Measurements from ENCODE around the gene DISC1. TPM values are rescaled to one million over a fixed set of nuclear protein-coding genes. Genes with fewer than 3 reads are reported as not detected.

DISC1 gene
- total RNA-seq, 2 donors from 2014 or later: 4.0 to 8.8 TPM

DNA sequence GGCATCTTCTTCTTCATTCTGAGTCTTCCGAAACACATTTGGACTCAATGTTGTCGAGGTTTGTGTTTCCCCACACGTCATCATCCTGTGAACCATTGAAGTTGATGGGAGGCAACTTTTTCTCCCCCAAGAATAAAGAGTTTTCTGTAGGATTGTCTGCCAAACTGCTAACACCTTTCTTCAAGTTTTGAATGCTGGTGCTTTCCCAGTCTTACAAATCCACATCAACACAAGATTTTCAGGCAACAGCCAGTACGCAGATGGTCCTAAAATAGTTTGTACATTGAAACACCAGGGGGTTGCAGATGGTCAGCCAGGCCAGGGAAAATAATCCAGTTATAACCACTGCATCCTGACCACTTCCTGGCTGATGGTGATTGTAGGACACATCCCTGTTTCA, 187.9 kb downstream of the DISC1 start:
- no peaks in the 10 kb centered on the region for H3K36me3 Mint-ChIP-seq
- DNase-seq (ENCODE audit: low spot score): no peak
- no peak overlapping the region for H3K27ac Mint-ChIP-seq
- H3K4me3 Mint-ChIP-seq: no peak overlapping the region
- no peak for ATAC-seq
- H3K9me3 Mint-ChIP-seq: no peaks in the 10 kb centered on the region
- no peaks in the 10 kb centered on the region for H3K4me1 Mint-ChIP-seq (ENCODE audit: low read depth in 2 of 2)
- no peaks in the 10 kb centered on the region for H3K27me3 Mint-ChIP-seq

DNA sequence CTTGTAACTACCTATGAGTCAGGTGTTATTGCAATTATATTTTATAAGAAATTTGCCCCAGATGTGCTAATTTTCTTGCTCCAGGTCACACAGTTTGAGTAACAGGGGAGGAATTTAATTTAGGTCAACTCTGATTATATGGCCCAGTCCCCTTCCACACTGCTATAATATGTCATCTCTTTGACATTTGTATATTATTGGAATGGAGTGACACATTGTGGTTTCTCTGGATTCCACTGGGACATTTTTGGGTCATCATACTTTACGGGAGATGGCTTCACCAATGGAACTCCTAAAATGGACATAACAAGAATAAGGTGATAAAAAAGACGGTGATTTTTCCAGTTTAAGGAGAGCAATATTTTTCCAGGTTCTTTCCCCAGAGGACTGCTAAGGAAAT, 191.2 kb downstream of the DISC1 start:
- Mint-ChIP-seq H3K4me3 (no peak overlapping the region), H3K27me3 (no peaks in the 10 kb centered on the region), H3K4me1 (ENCODE audit: low read depth in 2 of 2) (no peaks in the 10 kb centered on the region), H3K27ac (no peak overlapping the region), H3K9me3 (no peaks in the 10 kb centered on the region), H3K36me3 (no peaks in the 10 kb centered on the region)
- ATAC-seq (no peak), DNase-seq (ENCODE audit: low spot score) (no peak)

DNA sequence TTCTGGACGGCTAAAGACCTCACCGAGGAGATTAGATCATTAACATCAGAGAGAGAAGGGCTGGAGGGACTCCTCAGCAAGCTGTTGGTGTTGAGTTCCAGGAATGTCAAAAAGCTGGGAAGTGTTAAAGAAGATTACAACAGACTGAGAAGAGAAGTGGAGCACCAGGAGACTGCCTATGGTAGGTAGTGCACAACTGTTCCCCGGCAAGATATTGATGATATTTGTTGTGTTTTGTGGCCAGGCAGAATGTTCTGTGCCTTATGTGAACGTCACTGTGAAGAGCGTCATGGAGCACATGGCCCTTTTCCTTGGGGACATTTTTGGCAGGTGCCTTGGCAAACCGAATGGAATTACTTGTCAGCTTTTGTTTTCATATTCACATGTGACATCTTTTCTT, 191.7 kb downstream of the DISC1 start:
- DNase-seq (ENCODE audit: low spot score) (no peak), ATAC-seq (no peak)
- H3K27me3 Mint-ChIP-seq: no peaks in the 10 kb centered on the region
- H3K9me3 Mint-ChIP-seq: no peaks in the 10 kb centered on the region
- no peaks in the 10 kb centered on the region for H3K4me1 Mint-ChIP-seq (ENCODE audit: low read depth in 2 of 2)
- no peaks in the 10 kb centered on the region for H3K36me3 Mint-ChIP-seq
- no peak overlapping the region for H3K4me3 Mint-ChIP-seq
- H3K27ac Mint-ChIP-seq: no peak overlapping the region

DNA sequence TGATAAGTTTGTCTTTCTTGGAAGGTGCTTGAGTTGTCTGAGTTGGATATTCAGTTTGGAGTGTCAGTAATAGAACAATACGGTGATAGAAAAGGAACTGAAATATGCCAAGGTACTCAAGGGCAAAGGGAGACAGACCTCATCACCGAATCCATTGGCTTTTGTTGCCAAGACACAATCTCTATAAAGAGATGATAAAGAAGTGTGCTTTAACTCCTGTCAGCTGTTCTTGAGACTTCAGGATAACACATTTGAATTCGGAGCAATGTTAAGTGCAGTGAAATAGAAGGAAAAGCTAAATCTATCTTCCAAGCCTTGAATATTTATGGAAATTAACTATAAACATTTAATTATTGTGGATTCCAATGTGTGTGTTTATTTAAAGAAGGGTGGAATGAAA, 194.7 kb downstream of the DISC1 start:
- ATAC-seq: no peak

DNA sequence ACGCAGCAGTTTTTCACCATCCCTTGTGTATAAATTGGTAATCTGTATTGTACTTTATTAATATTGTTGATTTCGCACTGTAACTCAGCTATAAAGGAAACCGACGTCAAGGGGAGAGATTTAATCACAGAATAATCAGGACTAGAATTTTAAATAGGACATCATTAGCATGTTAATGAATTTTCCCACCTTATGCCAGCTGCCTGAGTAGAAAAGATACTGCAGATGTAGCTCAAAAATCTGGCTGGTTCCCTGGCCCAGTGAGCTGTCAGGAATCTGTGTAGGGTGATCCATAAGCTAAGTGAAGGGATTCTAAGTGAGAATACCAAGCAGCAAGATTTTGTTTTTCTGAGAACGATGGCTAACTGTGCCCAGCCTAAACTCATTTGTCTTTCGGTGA, 195.5 kb downstream of the DISC1 start:
- ATAC-seq (no peak), DNase-seq (ENCODE audit: low spot score) (no peak)
- Mint-ChIP-seq H3K36me3 (no peaks in the 10 kb centered on the region), H3K4me1 (ENCODE audit: low read depth in 2 of 2) (no peaks in the 10 kb centered on the region), H3K27me3 (no peaks in the 10 kb centered on the region), H3K4me3 (no peak overlapping the region), H3K27ac (no peak overlapping the region), H3K9me3 (no peaks in the 10 kb centered on the region)

More for the DNA sequence above, 194.7 kb downstream of the DISC1 start:
- Mint-ChIP-seq H3K9me3 (no peaks in the 10 kb centered on the region), H3K4me1 (ENCODE audit: low read depth in 2 of 2) (no peaks in the 10 kb centered on the region), H3K4me3 (no peak overlapping the region), H3K27ac (no peak overlapping the region), H3K27me3 (no peaks in the 10 kb centered on the region), H3K36me3 (no peaks in the 10 kb centered on the region)
- no peak for DNase-seq (ENCODE audit: low spot score)

DNA sequence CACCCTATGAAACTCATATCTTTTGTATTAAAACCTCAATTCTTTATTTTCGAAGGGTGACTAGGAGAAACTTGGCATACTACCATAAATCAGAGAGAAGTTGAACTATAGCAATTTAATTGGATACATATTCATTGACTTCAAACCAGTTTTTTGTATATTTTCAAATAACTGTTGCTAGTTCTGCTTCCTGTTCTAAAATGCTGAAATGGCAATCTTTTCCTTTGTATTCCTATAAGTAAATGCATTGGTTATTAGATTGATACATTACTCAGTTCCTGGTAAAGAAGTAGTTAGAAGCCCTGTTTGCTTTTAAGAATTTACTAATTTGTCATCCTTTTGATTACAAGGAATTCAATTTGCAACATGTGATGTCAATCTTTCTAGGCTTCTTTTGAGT, 200.0 kb downstream of the DISC1 start:
- H3K9me3 Mint-ChIP-seq: no peaks in the 10 kb centered on the region
- no peak overlapping the region for H3K27ac Mint-ChIP-seq
- DNase-seq (ENCODE audit: low spot score) (no peak), ATAC-seq (no peak)
- no peaks in the 10 kb centered on the region for H3K27me3 Mint-ChIP-seq
- H3K4me3 Mint-ChIP-seq: no peak overlapping the region
- H3K4me1 Mint-ChIP-seq (ENCODE audit: low read depth in 2 of 2): no peaks in the 10 kb centered on the region
- H3K36me3 Mint-ChIP-seq: no peaks in the 10 kb centered on the region

DNA sequence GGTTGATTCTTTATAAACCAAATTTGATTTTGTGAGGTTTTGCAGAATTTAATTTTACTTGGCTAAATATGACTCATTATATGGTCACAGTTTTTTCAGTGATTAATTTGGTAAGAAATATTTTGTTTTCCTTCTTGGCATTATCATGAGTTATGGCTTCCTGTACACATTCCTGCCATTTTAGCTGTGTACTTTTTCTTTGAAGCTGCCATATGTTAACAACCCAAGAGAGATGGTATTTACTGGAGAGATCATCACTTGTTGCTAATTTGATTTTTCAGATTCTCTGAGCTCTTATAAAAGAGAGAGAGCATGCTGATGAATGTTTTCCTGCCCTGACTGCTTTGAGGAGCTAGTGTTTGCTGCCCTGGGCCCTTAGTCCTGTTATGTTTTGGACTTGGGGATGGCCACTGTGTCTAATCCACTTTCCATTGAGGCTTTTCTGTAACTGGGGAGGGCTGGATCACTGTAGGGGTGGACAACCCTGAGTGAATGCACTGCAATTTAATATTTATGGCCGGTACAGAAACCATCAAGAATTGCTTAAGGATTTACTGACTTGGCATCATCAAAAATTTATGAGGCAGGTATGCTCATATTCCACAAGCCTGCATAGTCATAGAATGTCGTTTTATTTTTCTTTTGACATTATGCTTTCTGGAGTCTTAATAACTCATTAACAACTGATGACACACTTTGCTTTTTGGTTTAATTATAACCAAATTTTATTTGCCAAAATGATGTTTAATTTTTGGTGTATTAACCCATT, 200.9 kb downstream of the DISC1 start:
- Mint-ChIP-seq H3K9me3 (no peaks in the 10 kb centered on the region), H3K4me3 (no peak overlapping the region), H3K4me1 (ENCODE audit: low read depth in 2 of 2) (no peaks in the 10 kb centered on the region), H3K27me3 (no peaks in the 10 kb centered on the region), H3K27ac (no peak overlapping the region), H3K36me3 (no peaks in the 10 kb centered on the region)
- DNase-seq (ENCODE audit: low spot score) (no peak), ATAC-seq (no peak)

DNA sequence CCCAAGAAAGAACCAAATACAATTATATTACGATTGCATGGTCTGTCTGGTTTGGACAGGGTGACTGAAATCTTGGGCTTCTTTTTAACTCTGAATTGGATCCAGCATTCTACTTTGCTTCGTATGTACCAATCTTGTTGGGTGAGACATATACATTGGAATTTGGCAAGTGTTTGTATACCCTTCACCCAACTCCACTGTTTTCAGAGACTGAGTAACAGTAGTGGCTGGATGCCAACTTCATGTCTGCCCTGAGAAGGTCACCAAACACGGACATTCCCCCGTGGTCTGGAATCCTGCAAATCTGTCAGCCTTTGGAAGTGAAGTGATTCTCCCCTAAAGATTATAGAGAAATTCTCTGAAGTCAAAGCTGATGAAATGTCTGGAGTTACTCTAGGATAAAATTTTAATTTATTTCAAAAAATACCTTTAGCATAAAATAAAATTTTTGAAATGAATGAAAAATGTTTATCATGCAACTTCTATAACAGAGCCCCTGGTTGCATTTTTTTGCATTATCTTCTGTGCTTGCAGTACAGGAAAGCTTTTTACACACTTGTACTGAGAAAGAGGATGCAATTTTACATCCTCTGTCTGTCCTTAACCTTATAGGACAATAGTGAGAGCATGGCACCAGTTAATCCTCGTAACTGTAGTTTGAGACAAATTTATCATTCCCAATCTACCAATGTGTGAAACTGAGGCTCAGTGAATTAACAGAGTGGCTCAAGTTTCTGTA, 201.8 kb downstream of the DISC1 start:
- H3K9me3 Mint-ChIP-seq: no peaks in the 10 kb centered on the region
- no peaks in the 10 kb centered on the region for H3K4me1 Mint-ChIP-seq (ENCODE audit: low read depth in 2 of 2)
- ATAC-seq (no peak), DNase-seq (ENCODE audit: low spot score) (no peak)
- no peaks in the 10 kb centered on the region for H3K36me3 Mint-ChIP-seq
- no peaks in the 10 kb centered on the region for H3K27me3 Mint-ChIP-seq
- H3K27ac Mint-ChIP-seq: no peak overlapping the region
- no peak overlapping the region for H3K4me3 Mint-ChIP-seq

DNA sequence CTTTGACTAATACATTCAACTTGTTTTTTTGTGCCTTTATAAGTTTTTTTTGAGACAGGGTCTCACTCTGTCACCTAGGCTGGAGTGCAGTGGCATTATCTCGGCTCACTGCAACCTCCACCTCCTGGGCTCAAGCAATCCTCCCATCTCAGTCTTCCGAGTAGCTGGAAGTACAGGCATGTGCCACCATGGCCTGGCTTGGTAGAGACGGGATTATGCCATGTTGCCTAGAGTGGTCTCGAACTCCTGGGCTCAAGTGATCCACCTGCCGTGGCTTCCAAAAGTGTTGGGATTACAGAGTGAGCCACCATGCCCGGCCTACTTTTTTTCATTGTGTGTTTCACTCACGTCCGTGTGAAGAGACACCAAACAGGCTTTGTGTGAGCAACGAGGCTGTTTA, 202.7 kb downstream of the DISC1 start:
- no peak overlapping the region for H3K27ac Mint-ChIP-seq
- no peak overlapping the region for H3K4me3 Mint-ChIP-seq
- no peaks in the 10 kb centered on the region for H3K9me3 Mint-ChIP-seq
- H3K36me3 Mint-ChIP-seq: no peaks in the 10 kb centered on the region
- no peaks in the 10 kb centered on the region for H3K27me3 Mint-ChIP-seq
- H3K4me1 Mint-ChIP-seq (ENCODE audit: low read depth in 2 of 2): no peaks in the 10 kb centered on the region
- DNase-seq (ENCODE audit: low spot score) (no peak), ATAC-seq (no peak)

DNA sequence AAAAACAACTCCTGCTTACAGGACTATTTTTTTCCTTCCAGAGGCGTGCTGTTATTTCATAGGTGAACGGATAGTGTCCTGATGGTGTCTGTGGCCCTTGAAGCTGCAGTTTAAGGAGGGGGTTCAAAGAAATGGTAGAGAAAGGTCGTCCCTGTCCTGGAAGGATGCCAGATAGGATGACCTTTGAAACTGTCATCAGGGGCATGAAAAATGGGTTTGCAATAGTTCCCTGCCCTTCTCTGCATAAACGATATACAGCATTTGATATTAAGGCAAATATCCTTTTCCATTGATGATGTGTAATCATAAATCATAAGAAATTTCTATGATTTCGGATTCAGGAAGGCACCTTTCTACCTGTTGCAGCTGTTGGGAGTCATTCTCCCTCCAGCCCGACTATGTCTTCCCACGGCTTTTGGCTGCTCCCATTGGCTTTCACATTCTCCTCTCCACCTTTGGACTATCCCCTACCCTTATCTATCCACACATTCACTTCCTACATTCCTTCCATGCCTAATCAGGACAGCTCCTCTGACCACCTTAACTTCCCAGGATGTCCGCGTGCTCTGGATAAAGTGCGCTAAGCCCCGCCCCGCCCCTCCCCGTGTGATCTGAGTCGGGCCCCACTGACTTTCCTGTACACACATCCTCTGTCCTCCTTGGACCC, 209.8 kb downstream of the DISC1 start:
- ATAC-seq: no peak
- no peaks in the 10 kb centered on the region for H3K9me3 Mint-ChIP-seq
- no peak overlapping the region for H3K4me3 Mint-ChIP-seq
- no peaks in the 10 kb centered on the region for H3K4me1 Mint-ChIP-seq (ENCODE audit: low read depth in 2 of 2)
- no peak for DNase-seq (ENCODE audit: low spot score)
- no peak overlapping the region for H3K27ac Mint-ChIP-seq
- H3K27me3 Mint-ChIP-seq: no peaks in the 10 kb centered on the region
- H3K36me3 Mint-ChIP-seq: no peaks in the 10 kb centered on the region

DNA sequence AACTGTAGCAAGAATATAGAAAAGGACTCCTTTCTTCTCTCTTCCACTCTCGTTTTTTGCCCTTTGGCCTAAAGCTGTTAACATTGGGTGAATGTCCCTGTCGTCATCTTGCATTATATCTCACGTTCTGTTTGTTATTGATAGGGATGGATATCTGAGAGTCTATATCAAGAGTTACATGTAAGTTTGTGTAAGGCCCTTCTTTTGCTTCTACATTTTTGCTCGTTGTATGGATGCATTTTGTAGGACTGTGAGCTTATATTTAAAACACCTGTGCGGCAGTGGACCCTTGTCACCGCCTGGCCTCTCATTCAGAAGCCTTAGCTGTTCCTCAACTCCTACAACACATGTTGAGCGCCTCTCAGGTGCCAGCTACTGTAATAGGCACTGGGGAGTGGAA, 211.9 kb downstream of the DISC1 start:
- no peaks in the 10 kb centered on the region for H3K36me3 Mint-ChIP-seq
- DNase-seq (ENCODE audit: low spot score) (no peak), ATAC-seq (no peak)
- H3K4me3 Mint-ChIP-seq: no peak overlapping the region
- H3K9me3 Mint-ChIP-seq: no peaks in the 10 kb centered on the region
- no peak overlapping the region for H3K27ac Mint-ChIP-seq
- H3K4me1 Mint-ChIP-seq (ENCODE audit: low read depth in 2 of 2): peaks cover 0 to 5% of the 10 kb centered on the region in 2 donors
- no peaks in the 10 kb centered on the region for H3K27me3 Mint-ChIP-seq

DNA sequence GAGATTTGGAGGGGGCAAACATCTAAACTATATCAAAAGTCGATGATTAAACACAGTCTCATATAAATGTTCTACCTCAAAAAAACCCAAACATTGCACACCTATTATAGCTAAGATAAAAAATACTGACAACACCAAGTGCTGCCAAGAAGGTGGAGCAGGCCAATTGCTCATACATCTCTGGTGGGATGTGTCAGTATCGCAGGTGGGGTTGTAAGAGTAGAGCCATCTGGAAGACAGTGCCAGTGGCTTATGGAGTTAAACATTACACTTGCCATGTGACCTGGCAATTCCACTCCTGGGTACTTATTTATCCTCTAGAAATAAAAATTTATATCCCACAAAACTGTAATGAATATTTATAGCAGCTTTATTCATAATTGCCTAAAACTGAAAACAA, 213.4 kb downstream of the DISC1 start:
- Mint-ChIP-seq H3K4me1 (ENCODE audit: low read depth in 2 of 2) (peaks cover 4 to 15% of the 10 kb centered on the region in 2 donors), H3K9me3 (no peaks in the 10 kb centered on the region), H3K27ac (no peak overlapping the region), H3K4me3 (no peak overlapping the region), H3K36me3 (no peaks in the 10 kb centered on the region), H3K27me3 (no peaks in the 10 kb centered on the region)
- DNase-seq (ENCODE audit: low spot score) (no peak), ATAC-seq (no peak)

DNA sequence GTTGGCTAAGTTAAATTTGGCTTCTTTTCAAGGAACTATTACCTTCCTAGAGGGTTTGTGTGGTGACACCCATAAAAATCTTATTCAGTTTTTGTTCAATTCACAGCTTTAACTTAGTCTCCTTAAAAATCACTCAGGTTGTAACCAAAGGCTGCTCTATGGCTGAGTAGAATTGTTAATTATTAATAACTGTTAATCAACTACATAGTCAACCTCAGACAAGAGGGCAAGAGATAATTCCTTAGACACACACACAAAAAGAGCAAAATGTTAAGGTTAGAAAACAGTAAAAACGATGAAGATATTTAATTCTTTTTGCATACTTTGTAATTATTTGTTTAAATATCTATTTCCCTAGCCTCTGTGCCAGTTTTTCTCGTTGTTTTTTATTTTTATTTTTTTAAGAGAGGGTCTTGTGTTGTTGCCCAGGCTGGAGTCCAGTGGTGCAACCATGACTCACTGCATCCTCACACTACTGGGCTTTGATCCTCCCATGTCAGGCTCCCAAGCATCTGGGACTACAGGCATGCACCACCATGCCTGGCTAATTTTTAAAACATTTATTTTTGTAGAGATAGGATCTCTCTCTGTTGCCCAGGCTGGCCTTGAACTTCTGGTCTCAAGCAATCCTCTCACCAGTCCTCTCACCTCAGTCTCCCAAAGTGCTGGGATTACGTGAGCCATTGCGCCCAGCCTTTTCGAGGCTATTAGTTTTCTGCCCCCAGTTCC, 215.2 kb downstream of the DISC1 start:
- Mint-ChIP-seq H3K27me3 (no peaks in the 10 kb centered on the region), H3K4me1 (ENCODE audit: low read depth in 2 of 2) (peaks cover 12 to 21% of the 10 kb centered on the region in 2 donors), H3K36me3 (no peaks in the 10 kb centered on the region), H3K27ac (no peak overlapping the region), H3K9me3 (no peaks in the 10 kb centered on the region), H3K4me3 (no peak overlapping the region)
- ATAC-seq (no peak), DNase-seq (ENCODE audit: low spot score) (no peak)

DNA sequence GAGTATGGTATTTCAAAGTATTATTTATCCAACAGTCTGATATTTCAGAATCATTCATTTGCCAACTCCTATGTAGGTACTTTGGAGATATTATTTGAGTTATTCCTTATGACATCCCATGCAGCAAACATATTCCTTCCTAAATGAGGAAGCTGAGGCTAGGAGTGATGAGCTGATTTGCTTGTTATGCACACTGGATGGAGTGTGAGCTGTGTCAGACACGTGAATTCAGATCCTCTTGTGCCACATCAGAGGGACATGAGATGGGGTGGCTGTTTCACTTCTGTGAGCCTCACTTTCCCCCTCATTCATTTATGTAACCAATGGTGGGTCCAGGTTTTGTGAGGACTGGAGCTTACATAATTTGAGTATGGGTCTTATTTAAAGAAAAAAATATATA, 215.9 kb downstream of the DISC1 start:
- no peaks in the 10 kb centered on the region for H3K9me3 Mint-ChIP-seq
- no peak overlapping the region for H3K4me3 Mint-ChIP-seq
- H3K27me3 Mint-ChIP-seq: no peaks in the 10 kb centered on the region
- H3K4me1 Mint-ChIP-seq (ENCODE audit: low read depth in 2 of 2): peaks cover 12 to 21% of the 10 kb centered on the region in 2 donors
- H3K36me3 Mint-ChIP-seq: no peaks in the 10 kb centered on the region
- H3K27ac Mint-ChIP-seq: no peak overlapping the region
- DNase-seq (ENCODE audit: low spot score) (no peak), ATAC-seq (no peak)

All from natural killer cell treated with Interleukin-12 subunit alpha and Interleukin-12 subunit beta and Interleukin-15 and Interleukin-18, amount 100 ng/mL, for 72 hours (primary cell).